GM04504 (cell line): ENCODE data around the gene PPP4R2.

Experiments used
- DNase-seq: peaks from one replicate; pipeline ENCODE4 v3.0.0-alpha.2; 2012; ENCODE audit warnings: low read depth

Gene PPP4R2, protein sequence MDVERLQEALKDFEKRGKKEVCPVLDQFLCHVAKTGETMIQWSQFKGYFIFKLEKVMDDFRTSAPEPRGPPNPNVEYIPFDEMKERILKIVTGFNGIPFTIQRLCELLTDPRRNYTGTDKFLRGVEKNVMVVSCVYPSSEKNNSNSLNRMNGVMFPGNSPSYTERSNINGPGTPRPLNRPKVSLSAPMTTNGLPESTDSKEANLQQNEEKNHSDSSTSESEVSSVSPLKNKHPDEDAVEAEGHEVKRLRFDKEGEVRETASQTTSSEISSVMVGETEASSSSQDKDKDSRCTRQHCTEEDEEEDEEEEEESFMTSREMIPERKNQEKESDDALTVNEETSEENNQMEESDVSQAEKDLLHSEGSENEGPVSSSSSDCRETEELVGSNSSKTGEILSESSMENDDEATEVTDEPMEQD

GRCh38 chr3:72996473-72997333 lies at the start of gene PPP4R2:
TSS of gene PPP4R2 (plus strand) at chr3:72996811. CDS start at chr3:72997038, 227 bp downstream.
- DNase-seq = peak; percentile 76

DNA sequence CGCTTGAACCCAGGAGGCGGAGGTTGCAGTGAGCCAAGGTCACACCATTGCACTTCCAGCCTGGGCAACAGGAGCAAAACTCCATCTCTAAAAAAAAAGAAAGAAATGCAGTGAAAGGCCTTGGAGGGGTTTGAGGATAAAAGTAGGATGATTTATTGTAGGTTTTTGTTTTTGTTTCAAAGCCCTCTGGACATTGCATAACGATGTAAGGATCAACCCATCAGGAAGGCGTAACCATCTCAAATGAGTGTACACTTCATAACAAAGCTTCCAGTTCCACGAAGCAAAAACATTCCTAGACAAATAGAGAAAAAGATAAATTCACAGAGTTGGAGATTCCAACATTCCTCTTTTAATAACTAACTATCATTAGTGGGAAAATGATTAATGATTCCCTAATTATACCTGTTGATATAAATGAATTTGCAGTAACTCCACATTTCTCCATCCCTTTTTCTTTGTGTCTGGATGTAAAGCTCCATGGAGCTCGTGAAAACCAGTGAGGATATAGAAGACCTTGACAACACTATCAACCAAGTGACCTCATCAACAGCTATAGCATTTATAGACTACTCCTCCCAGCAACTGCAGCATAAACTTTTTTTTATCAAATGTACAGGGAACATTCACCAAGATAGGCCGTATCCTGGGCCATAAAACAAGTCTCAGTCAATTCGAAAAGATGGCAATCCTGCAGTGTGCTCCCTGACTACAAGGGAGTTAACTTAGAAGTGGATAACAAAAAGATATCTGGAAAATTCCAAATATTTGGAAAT lies 48.7 kb upstream of the PPP4R2 start:
- no peak for DNase-seq

DNA sequence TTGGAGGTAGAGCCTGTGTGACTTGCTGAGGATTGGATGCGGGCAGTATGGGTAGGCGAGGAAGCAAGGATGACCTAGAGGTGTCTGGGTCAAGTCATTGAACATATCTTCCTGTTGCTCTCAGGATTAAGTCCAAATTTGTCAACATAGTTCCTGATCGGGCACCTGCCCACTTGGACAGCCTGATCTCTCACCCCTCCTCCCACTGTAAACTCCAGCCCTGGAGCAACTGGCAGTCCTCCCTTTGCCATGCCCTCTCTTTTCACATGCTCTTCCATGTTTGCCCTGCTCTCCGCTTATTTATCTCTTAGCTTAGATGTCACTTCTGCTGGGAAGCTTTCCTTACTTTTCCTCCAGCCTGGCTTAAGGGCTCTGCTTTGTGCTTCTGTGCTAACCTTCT lies 47.6 kb upstream of the PPP4R2 start:
- no peak for DNase-seq

DNA sequence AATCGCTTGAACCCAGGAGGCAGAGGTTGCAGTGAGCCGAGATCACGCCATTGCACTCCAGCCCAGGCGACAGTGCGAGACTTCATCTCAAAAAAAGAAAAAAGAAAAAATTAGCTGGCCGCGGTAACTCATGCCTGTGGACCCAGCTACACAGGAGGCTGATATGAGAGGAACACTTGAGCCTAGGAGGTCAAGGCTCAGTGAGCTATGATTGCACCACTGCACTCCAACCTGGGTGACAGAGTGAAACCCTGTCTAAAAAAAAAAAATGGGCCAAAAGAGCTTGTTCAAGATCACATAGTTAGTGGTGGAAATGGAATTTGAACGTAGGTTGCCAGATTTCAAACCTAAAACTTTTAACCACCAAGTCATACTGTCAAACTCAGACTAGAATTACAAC lies 46.2 kb upstream of the PPP4R2 start:
- no peak for DNase-seq

- no peak for DNase-seq
Observed at GRCh38 chr3:72950801-72951200, 45.8 kb upstream of the PPP4R2 start.

- no peak for DNase-seq
Observed at GRCh38 chr3:72951259-72951722, 45.3 kb upstream of the PPP4R2 start.

DNA sequence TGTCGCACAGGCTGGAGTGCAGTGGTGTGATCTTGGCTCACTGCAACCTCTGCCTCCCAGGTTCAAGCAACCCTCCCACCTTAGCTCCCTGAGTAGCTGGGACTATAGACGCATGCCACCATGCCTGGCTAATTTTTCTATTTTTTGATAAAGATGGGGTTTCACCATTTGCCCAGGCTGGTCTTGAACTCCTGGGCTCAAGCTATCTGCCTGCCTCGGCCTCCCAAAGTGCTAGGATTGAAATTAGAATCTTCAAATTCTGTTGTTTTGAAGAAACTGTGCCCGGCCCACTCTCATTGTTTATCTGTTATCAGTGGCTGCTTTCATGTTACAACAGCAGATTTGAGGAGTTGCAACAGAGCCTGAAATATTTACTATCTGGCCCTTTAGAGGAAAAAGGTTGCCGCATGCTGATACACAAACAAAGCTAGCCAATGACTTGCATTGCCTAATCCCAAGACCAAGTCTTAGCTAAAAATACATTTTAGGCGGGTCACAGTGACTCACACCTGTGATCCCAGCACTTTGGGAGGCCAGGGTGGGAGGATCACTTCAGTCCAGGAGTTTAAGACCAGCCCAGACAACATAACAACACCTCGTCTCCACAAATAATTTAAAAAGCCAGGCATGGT lies 43.2 kb upstream of the PPP4R2 start:
- no peak for DNase-seq

DNA sequence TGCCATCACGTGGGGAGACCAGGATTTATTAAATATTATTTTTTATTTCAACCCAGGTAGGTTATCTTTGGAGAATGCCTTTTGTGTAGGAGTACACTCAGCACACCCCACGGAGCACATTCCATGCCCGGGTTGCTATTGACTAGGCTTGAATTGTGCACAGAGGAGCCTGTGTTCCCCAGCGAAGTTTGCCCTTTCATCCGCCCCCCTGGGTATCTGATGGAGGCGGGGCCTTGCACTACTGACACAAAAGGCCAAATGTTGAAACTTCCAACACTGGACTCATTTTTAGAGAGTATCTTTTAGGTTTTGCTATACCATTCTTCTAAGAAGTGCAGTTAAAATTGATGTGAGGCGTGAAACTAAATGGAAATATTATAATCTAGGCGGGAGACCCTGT lies 39.3 kb upstream of the PPP4R2 start:
- DNase-seq = no peak

DNA sequence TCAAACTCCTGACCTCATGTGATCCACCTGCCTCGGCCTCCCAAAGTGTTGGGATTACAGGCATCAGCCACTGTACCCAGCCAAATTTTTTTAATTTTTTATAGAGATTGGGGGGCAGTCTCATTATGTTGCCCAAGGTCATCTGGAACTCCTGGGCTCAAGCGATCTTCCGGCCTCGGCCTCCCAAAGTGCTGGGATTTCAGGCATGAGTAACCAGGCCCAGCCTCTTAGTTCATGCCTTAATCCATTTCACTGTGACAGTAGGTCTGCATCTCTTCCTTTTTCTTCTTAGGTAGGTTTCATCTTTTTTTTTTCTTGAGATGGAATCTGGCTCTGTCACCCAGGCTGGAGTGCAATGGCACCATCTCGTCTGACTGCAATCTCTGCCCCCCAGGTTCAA lies 37.3 kb upstream of the PPP4R2 start:
- DNase-seq = no peak

GRCh38 chr3:72960812-72961518 lies 35.6 kb upstream of the PPP4R2 start:
- DNase-seq = peak; percentile 38

DNA sequence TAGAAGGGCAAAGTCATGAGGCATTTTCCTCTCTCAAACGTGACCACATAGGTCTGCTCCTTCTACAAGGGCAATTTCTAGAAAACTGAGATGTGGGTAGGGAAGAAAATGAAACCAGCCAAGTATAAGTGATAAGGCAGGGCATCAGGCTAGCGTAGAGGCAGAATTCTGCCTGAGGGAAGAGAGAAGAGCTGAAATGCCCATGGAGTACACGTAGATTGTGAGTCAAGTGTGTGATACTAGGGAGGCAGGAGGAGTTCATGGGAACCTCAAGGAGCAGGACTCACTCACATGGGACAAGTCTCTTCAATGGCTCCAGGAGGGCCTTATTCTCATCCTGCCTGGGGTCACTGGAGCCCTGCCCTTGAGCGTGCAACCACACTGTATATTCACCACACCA lies 34.9 kb upstream of the PPP4R2 start:
- DNase-seq = no peak

DNA sequence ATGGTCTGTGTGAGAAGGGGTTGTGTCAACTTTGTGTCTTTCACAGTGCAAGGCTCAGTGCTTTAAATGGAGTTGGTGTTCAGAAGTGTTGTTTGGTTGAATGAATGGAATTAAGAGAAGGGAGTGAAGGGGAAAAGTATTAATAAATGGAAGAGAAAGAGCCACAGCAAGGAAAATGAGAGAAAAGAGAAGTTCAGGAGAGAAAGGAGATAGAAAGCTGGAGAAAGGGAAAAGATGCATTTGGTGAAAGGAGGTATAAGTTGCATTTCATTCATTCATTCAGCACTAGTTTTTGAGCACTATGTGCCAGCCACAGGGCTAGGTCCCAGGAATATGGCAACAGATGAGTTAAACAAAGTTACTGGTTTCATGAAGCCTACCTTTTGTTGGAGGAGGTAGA lies 34.3 kb upstream of the PPP4R2 start:
- DNase-seq = no peak

DNA sequence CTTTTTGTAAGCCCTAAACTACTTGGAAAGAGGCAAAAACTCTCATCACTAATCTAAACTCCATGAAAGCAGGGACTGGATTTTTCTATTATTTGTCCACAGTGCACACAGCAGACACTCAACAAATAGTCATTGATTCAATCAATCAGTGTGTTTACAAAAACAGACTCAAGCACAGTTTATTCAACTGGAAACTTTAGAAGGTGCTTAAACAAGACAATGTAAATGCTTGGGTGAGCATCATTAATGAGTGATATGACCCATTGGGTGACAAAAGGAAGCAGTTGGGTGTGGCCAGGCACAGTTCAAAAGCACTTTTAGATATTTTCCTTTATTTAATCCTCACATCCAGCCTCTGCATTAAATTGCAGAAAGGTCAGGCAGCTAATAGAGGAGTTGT lies 32.0 kb upstream of the PPP4R2 start:
- no peak for DNase-seq

DNA sequence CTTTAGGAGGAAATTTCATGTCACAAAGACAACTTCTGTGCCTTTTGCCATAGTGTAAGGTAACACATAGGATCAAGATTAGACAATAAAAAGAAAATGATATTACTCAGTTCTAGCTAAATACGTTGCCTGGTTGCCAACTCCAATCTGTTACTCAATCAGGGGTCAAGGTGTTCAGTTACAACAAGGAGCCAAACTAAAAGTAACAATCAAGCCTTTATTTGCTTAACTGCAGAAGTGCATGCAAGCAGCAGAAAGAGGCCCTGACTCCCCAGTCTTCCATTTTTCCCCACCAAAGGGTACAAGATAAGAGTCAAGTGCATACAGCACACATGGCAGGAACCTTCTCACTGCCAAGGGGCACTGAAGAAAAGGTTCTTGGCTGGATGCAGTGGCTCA lies 28.3 kb upstream of the PPP4R2 start:
- DNase-seq = no peak

GRCh38 chr3:72969766-72970165 lies 26.8 kb upstream of the PPP4R2 start:
- no peak for DNase-seq

GRCh38 chr3:72970942-72971341 lies 25.7 kb upstream of the PPP4R2 start:
- no peak for DNase-seq

GRCh38 chr3:72972706-72973030 lies 23.9 kb upstream of the PPP4R2 start:
- no peak for DNase-seq

- no peak for DNase-seq
Observed at GRCh38 chr3:72973031-72973723, 23.4 kb upstream of the PPP4R2 start.

GRCh38 chr3:72973786-72974185 lies 22.8 kb upstream of the PPP4R2 start:
- no peak for DNase-seq

GRCh38 chr3:72974956-72975355 lies 21.7 kb upstream of the PPP4R2 start:
- no peak for DNase-seq

- no peak for DNase-seq
Observed at GRCh38 chr3:72976281-72976741, 20.3 kb upstream of the PPP4R2 start.
